ENCODE results near the gene SF3A2. TPM values are rescaled to one million over a fixed set of nuclear protein-coding genes. Genes with fewer than 3 reads are reported as not detected.

Gene SF3A2
- total RNA-seq, 5 donors from 2014 or later (not counting 1 experiment from before 2014, with no cell fraction given), result 130 to 172 (median 161) TPM

GRCh38 chr19:2232286-2233151, 4.1 kb upstream of the SF3A2 start:
- ChIA-PET POLR2A (no interaction called here), CTCF (no interaction called here)
- Mint-ChIP-seq H3K9me3 (no peaks in the 10 kb centered on the region), H3K36me3 (peaks cover 10% of the 10 kb centered on the region), H3K4me1 (peaks cover 16 to 34% (median 17%) of the 10 kb centered on the region in 3 donors), H3K27ac (no peak overlapping the region), H3K4me3 (no peak overlapping the region), H3K27me3 (no peaks in the 10 kb centered on the region)
- DNase-seq (no peak), ATAC-seq (replicated peaks in 1 of 4) (no peak)
- H3K4me3 ChIP-seq (ENCODE audit: control insufficient read depth in 1 of 2, extremely low read depth in 1 of 2, low read length in 1 of 2), result no peak overlapping the region
- H3K9me3 ChIP-seq, result no peaks in the 10 kb centered on the region
- 97% methylated on average over 21 of the region's 30 CpGs for whole genome bisulfite sequencing (ENCODE audit: insufficient coverage)
- no peaks in the 10 kb centered on the region for H3K27me3 ChIP-seq (replicated peaks in 1 of 2; ENCODE audit: control insufficient read depth in 2 of 2, extremely low read depth in 1 of 2, insufficient read depth in 2 of 2, low read length in 1 of 2)
- peaks cover 18 to 24% of the 10 kb centered on the region in 2 donors for H3K36me3 ChIP-seq (ENCODE audit: control insufficient read depth in 2 of 2, extremely low read depth in 1 of 2, insufficient read depth in 1 of 2, low read length in 1 of 2)
- no peak overlapping the region for H3K27ac ChIP-seq (ENCODE audit: low read length)
- peaks cover under 1 to 39% of the 10 kb centered on the region in 2 experiments for H3K4me1 ChIP-seq (ENCODE audit: control insufficient read depth in 1 of 2, extremely low read depth in 1 of 2, insufficient read depth in 2 of 2, low read length in 2 of 2)

GRCh38 chr19:2233601-2234280, 2.9 kb upstream of the SF3A2 start:
- peaks cover 29 to 47% (median 29%) of the 10 kb centered on the region in 3 donors for H3K4me1 Mint-ChIP-seq
- peaks cover 10% of the 10 kb centered on the region for H3K36me3 Mint-ChIP-seq
- WGBS (ENCODE audit: insufficient coverage), result 90% methylated on average over 20 of the region's 25 CpGs
- ChIA-PET CTCF (interaction anchor here in 1 of 2 donors (0.5 kb wide), 1 partner anchor 174 kb away, joined by 3 read pairs; no protein-coding TSS in a partner anchor), POLR2A (no interaction called here)
- DNase-seq, result no peak
- peak overlapping the region in 2 of 3 donors; percentile 94 to 96 for H3K4me3 Mint-ChIP-seq
- H3K36me3 ChIP-seq (ENCODE audit: control insufficient read depth in 2 of 2, extremely low read depth in 1 of 2, insufficient read depth in 1 of 2, low read length in 1 of 2), result peaks cover 18 to 24% of the 10 kb centered on the region in 2 donors
- H3K4me1 ChIP-seq (ENCODE audit: control insufficient read depth in 1 of 2, extremely low read depth in 1 of 2, insufficient read depth in 2 of 2, low read length in 2 of 2), result peaks cover 11 to 50% of the 10 kb centered on the region in 2 experiments
- H3K9me3 Mint-ChIP-seq, result no peaks in the 10 kb centered on the region
- ATAC-seq (replicated peaks in 1 of 4), result no peak
- no peak overlapping the region for H3K4me3 ChIP-seq (ENCODE audit: control insufficient read depth in 1 of 2, extremely low read depth in 1 of 2, low read length in 1 of 2)
- H3K9me3 ChIP-seq, result no peaks in the 10 kb centered on the region
- H3K27me3 Mint-ChIP-seq, result no peaks in the 10 kb centered on the region
- H3K27ac ChIP-seq (ENCODE audit: low read length), result no peak overlapping the region
- H3K27me3 ChIP-seq (replicated peaks in 1 of 2; ENCODE audit: control insufficient read depth in 2 of 2, extremely low read depth in 1 of 2, insufficient read depth in 2 of 2, low read length in 1 of 2), result no peaks in the 10 kb centered on the region
- peak overlapping the region; percentile 16 to 39 for H3K27ac Mint-ChIP-seq

- CTCF ChIA-PET, result no interaction called here
- POLR2A ChIA-PET, result interaction anchor here in 1 of 2 donors (0.6 to 0.7 kb wide), 2 partner anchors 204 to 361 kb away, joined by 3 to 4 read pairs; no protein-coding TSS in a partner anchor
- H3K9me3 Mint-ChIP-seq, result no peaks in the 10 kb centered on the region
- WGBS (ENCODE audit: insufficient coverage), result 69% methylated on average over 4 of the region's 6 CpGs
- ATAC-seq (replicated peaks in 1 of 4) (no peak), DNase-seq (no peak)
- Histone ChIP-seq H3K4me3 (ENCODE audit: control insufficient read depth in 1 of 2, extremely low read depth in 1 of 2, low read length in 1 of 2) (peak overlapping the region; percentile 59 to 72), H3K4me1 (ENCODE audit: control insufficient read depth in 1 of 2, extremely low read depth in 1 of 2, insufficient read depth in 2 of 2, low read length in 2 of 2) (peaks cover 18 to 60% of the 10 kb centered on the region in 2 experiments), H3K27ac (ENCODE audit: low read length) (no peak overlapping the region), H3K9me3 (no peaks in the 10 kb centered on the region), H3K27me3 (replicated peaks in 1 of 2; ENCODE audit: control insufficient read depth in 2 of 2, extremely low read depth in 1 of 2, insufficient read depth in 2 of 2, low read length in 1 of 2) (no peaks in the 10 kb centered on the region), H3K36me3 (ENCODE audit: control insufficient read depth in 2 of 2, extremely low read depth in 1 of 2, insufficient read depth in 1 of 2, low read length in 1 of 2) (peaks cover 10 to 20% of the 10 kb centered on the region in 2 donors)
- H3K27me3 Mint-ChIP-seq, result no peaks in the 10 kb centered on the region
- H3K27ac Mint-ChIP-seq, result peak overlapping the region; percentile 64 to 81
- peaks cover 41 to 58% (median 41%) of the 10 kb centered on the region in 3 donors for H3K4me1 Mint-ChIP-seq
- peak overlapping the region; percentile 94 to 96 (median 95) for H3K4me3 Mint-ChIP-seq
- H3K36me3 Mint-ChIP-seq, result peaks cover 12% of the 10 kb centered on the region
These were observed 1.6 kb upstream of the SF3A2 start for GRCh38 chr19:2234996-2235380.

DNA sequence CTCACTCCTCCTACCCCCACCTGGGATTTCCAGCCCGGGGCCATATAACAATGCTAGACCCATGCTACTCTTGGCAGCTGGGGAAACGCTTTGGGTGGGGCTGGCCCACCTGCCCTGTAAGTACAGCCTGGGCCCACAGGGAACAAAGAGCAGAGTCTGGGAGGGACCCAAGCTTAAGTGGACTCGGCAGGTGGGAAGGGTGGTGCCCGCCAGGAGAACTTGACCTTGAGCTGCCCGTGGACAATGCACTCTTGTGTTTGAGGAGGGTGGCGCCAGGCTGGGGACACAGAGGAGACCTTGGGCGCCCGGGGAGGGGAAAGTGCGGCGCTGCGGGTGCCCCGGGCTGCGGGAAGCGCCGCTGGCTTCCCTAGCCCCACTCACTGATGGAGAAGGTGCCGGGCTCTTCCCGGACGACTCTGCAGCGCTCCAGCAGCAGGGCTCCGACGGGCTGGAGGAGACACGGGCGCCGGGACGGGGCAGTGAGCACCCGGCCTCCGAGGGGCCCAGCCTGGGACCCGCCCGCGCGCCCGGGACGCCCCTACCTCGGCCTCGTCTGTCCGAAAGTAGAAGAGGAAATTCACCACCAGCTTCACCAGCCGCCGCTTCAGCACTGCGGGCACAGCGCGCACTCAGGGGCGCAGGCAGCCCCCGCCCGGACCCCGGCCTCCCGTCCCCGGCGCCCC, 1.1 kb upstream of the SF3A2 start:
- H3K9me3 ChIP-seq, result no peaks in the 10 kb centered on the region
- POLR2A ChIA-PET, result interaction anchor here (0.7 kb wide), 2 partner anchors 204 to 1534 kb away, joined by 4 to 7 read pairs; no protein-coding TSS in a partner anchor
- Mint-ChIP-seq H3K36me3 (peaks cover 12% of the 10 kb centered on the region), H3K9me3 (no peaks in the 10 kb centered on the region), H3K27ac (peak overlapping the region; percentile 64 to 81), H3K4me3 (peak overlapping the region; percentile 94 to 96 (median 95)), H3K4me1 (peaks cover 45 to 62% (median 47%) of the 10 kb centered on the region in 3 donors), H3K27me3 (no peaks in the 10 kb centered on the region)
- H3K4me3 ChIP-seq (ENCODE audit: control insufficient read depth in 1 of 2, extremely low read depth in 1 of 2, low read length in 1 of 2), result peak overlapping the region; percentile 59 to 72
- WGBS (ENCODE audit: insufficient coverage), result 0% methylated on average over 47 of the region's 48 CpGs
- peaks cover 5 to 15% of the 10 kb centered on the region in 2 donors for H3K36me3 ChIP-seq (ENCODE audit: control insufficient read depth in 2 of 2, extremely low read depth in 1 of 2, insufficient read depth in 1 of 2, low read length in 1 of 2)
- no peak overlapping the region for H3K27ac ChIP-seq (ENCODE audit: low read length)
- H3K4me1 ChIP-seq (ENCODE audit: control insufficient read depth in 1 of 2, extremely low read depth in 1 of 2, insufficient read depth in 2 of 2, low read length in 2 of 2), result peaks cover 23 to 66% of the 10 kb centered on the region in 2 experiments
- ATAC-seq (replicated peaks in 1 of 4) (peak; percentile 0 to 7 (median 2)), DNase-seq (peak in 3 of 35 experiments; percentile 24 to 30 (median 25))
- CTCF ChIA-PET, result interaction anchor here in 1 of 2 donors (0.7 to 0.9 kb wide), 4 partner anchors 37 to 192 kb away, joined by 3 to 4 read pairs (median 3); partner anchors contain the start of gene TIMM13
- no peaks in the 10 kb centered on the region for H3K27me3 ChIP-seq (replicated peaks in 1 of 2; ENCODE audit: control insufficient read depth in 2 of 2, extremely low read depth in 1 of 2, insufficient read depth in 2 of 2, low read length in 1 of 2)

DNA sequence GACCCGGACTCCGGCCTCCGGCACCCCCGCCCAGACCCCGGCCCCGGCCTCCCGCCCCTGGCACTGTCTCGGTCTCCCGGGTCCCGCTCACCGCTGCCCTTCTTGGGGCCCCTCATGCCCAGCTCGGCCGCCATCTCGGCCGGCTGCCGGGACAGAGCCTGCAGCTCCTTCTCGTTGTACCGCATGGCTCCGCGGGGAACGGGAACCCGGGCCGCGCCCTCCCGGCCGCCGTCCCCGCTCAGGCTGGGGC, 635 bp upstream of the SF3A2 start:
- H3K4me1 ChIP-seq (ENCODE audit: control insufficient read depth in 1 of 2, extremely low read depth in 1 of 2, insufficient read depth in 2 of 2, low read length in 2 of 2), result peaks cover 28 to 70% of the 10 kb centered on the region in 2 experiments
- no peaks in the 10 kb centered on the region for H3K9me3 Mint-ChIP-seq
- peak overlapping the region; percentile 94 to 99 for H3K27ac Mint-ChIP-seq
- H3K36me3 ChIP-seq (ENCODE audit: control insufficient read depth in 2 of 2, extremely low read depth in 1 of 2, insufficient read depth in 1 of 2, low read length in 1 of 2), result peaks cover 5 to 17% of the 10 kb centered on the region in 2 donors
- H3K27ac ChIP-seq (ENCODE audit: low read length), result no peak overlapping the region
- ATAC-seq (replicated peaks in 1 of 4), result no peak
- no peak for DNase-seq
- peaks cover 12% of the 10 kb centered on the region for H3K36me3 Mint-ChIP-seq
- peak overlapping the region; percentile 59 to 72 for H3K4me3 ChIP-seq (ENCODE audit: control insufficient read depth in 1 of 2, extremely low read depth in 1 of 2, low read length in 1 of 2)
- peaks cover 50 to 67% (median 51%) of the 10 kb centered on the region in 3 donors for H3K4me1 Mint-ChIP-seq
- WGBS (ENCODE audit: insufficient coverage), result under 1% methylated on average over 28 of the region's 28 CpGs
- no peaks in the 10 kb centered on the region for H3K9me3 ChIP-seq
- no peaks in the 10 kb centered on the region for H3K27me3 ChIP-seq (replicated peaks in 1 of 2; ENCODE audit: control insufficient read depth in 2 of 2, extremely low read depth in 1 of 2, insufficient read depth in 2 of 2, low read length in 1 of 2)
- ChIA-PET POLR2A (interaction anchor here in 1 of 2 donors (0.7 kb wide), 1 partner anchor 1534 kb away, joined by 7 read pairs; no protein-coding TSS in a partner anchor), CTCF (interaction anchor here in 1 of 2 donors (0.7 to 0.9 kb wide), 4 partner anchors 36 to 192 kb away, joined by 3 to 4 read pairs (median 3); partner anchors contain the start of gene TIMM13)
- H3K27me3 Mint-ChIP-seq, result no peaks in the 10 kb centered on the region
- H3K4me3 Mint-ChIP-seq, result peak overlapping the region; percentile 94 to 96 (median 95)

All from T-cell (primary cell).